ENCODE results near the gene RCAN2.

Gene RCAN2

DNA sequence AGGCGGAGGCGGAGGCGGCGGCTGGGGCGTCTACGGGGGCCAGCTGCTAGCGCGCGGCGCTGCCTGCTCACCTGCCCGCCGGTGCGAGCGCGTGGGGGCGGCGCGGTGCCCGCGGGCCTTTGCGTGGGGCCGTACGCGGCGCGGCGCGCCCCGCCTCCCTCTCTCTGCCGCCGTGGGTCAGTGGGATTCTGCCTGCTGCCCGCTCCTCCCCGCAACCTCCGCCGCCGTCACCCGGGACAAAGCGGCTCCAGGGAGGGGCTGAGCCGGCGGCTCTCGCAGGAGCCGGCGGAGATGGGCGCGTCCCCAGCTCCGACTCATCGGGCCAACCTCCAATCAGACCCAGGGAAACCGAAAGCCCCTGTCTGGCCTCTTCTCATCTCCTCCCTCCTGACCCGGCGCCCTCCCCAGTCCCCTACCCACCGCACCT lies at the start of gene RCAN2:
Gene RCAN2, minus strand, starts transcription at position 249 of the 427 bp plus-strand sequence.
- DNase-seq (ENCODE audit: low read depth in 2 of 2): no peak

DNA sequence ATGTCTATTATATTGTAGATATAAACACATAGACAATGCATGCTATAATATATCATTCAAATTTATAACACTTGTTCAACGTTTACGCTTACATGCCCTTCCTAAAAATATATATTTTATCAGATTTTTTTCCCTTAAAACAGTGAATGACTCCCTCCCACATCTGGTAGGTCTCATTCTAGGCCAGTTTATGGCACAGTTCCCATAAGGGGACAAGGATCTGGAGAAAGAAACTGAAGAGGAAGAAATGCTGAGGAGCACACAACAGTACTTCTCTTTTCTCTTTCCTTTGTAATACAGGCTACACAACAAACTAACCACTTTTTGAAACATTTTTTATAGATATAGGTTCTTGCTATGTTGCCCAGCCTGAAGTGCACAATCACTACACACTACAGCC lies 48.6 kb upstream of the RCAN2 start:
- no peak for DNase-seq (ENCODE audit: low read depth in 2 of 2)

DNA sequence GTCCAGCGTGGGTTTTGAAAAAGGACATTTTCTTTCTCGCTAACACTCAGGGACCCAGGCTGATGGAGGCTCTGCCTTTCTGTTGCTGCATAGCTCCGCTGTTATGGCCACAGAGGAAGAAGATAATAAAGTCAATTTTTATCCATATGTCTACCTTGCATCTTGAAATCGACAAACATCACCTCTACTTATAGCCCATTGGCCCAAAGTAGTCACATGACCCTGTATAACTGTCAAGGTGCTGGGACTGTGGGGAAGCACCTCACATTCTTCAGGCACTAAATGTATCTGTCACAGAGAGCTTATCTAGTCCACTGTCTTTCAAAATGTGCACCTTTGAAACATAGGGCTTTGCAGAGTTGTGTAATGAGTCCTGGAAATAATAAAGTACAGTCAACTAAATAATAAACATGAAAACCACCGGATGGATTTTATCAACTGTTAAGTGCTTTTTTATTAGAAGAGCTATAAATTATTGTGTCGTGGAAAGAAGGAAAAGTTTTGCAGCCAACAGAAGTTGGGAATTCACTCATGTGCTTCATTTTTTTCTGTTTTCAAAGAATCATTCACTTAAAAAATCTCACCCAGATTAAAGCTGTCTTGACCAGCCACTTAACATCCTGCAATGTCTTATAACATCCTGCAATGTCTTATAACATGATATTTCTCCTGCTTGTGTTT lies 47.7 kb upstream of the RCAN2 start:
- no peak for DNase-seq (ENCODE audit: low read depth in 2 of 2)

DNA sequence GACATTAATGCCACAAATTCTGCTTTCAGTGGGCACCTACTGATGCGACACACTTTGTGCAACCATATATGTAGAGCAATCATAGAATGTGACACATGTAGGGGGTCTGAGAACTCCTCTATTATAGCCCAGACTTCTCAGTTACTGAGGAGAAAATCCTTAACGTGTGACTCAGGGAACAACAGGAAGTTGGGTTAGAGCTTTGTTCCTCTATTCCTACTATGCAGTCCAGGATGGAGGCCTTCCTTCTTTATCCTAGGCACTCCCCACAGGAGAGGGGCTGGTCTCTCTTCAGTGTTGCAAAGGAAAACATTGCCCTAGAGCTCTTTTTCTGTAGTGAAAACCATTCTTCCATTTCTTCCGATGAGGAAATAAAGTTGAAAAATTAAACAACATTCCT lies 39.6 kb upstream of the RCAN2 start:
- DNase-seq (ENCODE audit: low read depth in 2 of 2): no peak

DNA sequence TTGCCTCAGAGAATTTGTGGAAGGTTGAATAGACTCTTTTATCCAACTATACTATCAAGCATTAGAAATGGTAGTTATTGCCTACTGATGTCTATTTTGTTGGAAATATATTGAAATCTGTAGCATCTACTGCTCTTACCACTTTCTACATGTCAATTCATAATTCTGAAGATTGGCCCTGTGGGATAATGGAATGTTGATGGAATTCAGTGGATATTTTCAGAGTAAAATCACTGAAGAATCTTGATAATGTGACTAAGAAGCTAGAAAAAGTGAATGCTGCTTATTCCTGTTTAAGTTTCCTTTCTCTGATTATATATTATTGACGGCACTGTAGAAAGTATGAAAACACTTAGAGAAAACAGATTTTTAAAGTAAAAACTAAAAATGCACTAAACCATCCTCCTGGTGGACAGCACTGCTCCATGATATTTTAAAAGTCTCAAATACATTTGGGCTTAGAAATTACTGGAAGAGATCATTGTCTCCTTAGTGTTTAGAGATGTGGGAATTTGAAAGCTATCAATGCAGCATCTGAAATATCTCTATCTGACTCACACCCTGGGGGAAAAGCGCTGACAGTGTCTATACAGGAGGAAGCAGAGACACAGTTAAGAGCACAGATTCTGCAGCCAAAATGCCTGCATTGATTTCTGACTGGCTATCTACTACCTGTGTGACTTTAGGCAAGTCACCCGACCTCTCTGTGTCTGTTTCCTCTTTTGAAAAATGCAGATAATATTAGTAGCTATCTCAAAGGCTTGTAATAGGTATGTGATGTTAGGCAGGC lies 37.9 kb upstream of the RCAN2 start:
- DNase-seq (ENCODE audit: low read depth in 2 of 2): no peak

DNA sequence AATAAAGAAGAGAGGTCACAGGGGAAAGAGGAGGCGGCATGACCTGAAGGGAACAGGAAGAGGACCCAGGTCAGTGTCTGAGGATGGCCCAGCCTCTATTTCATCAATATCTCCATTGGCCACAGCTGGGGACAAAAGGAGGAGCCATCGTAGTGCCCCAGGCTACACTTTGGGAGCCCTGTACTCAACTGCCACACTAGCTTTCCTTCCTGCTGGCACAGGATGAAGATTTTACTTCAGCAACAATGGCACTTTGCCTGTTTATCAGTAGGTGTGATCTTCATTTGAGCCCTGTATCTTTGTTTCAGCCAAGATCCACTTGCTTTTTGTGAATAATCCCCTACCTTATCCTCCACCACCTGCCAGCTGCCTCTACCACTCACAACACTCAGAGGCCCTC lies 35.4 kb upstream of the RCAN2 start:
- DNase-seq (ENCODE audit: low read depth in 2 of 2): no peak

DNA sequence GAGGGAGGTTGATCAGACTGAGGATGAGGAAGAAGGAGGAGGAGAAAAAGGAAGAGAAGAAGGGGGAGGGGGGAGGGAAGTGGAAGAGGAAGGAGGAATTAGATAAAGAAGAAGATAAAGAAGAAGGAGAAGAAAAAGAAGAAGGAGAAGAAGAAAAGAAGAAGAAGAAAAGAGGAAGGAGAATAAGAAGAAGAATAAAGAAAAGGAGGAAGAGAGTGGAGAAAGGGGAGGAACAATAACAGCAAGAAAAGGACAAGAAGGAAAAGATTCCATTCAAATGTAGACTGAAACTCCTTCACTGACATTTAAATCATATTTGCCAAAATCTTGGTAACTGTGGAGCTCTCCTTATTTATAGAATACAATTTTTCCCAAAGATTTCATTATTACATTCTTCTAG lies 34.3 kb upstream of the RCAN2 start:
- DNase-seq (ENCODE audit: low read depth in 2 of 2): no peak

DNA sequence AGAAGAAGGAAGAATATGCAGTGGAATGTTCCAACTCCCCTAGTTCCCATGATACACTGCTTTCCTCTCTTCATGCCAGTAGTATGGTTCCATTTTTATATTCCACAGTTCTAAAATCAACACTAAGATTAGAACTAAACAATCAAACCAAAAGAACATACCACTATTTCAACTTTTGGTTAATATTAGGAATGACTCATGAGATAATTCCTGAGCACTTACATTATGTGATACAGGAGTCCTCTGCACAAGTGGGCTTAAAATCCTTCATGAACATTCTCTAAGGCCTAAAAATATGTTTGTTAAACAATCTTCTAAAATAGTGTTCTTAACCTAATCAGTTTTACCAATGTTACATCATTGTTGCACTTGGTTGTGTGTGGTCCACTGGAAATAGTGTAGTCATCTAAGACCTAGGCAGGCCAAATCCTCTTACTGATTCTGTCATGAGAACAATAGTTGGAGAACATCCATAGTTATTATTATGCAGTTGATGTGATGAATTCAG lies 30.3 kb upstream of the RCAN2 start:
- no peak for DNase-seq (ENCODE audit: low read depth in 2 of 2)

DNA sequence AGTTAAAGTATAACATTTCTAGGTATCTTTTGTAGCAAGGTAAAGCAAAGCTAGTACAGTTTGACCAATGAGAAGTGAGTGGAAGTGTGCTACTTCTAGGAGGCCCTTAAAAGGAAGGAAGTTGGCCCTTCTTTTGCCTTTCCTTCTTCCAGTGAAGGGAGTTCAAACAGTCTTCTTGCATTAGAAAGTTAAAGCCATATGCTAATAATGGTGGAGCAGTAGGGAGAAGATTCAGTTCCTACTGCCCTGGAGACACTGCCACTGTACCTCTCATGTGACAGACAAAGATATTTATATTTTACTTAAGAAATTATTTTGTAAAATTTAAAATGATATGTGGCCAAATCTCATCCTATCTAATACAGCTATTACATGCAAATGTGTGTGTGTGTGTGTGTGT lies 26.0 kb upstream of the RCAN2 start:
- DNase-seq (ENCODE audit: low read depth in 2 of 2): no peak

DNA sequence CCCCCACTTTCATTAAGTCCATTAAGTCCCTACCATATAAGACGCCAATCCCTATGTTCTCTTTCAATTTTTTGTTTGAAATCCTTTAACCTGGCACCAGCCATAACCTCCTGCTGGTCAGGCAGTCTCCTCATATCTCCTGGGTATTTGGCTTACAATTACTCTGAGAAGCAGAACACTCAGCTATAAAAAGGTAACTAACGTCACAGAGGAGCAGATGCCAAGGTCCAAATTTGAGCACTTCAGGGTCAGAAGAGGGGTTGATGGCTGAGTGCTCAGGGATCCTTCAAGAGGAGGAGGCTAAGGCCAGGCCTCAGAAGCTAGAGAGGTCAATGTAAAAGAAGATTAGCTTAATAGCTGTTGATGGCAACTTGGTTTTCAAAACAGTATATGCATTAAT lies 22.3 kb upstream of the RCAN2 start:
- no peak for DNase-seq (ENCODE audit: low read depth in 2 of 2)

DNA sequence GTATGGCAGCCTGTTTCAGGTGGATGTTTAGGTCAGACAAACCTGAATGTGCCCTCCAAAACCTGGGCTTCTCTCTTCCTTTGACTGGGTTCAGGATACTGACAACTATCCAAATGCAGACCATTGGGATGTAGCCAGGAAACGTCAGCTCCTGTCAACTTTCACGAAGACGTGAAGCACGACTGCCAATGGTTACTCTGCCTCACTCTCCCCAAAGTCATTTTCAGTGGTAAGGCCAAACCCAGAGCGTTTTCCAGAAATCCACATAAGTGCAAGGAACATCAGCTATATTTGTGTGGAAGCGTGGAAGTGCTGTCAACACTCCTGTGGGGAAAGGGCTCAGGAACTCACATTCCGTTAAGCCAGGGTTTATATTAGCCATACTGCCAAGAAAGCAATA lies 20.1 kb upstream of the RCAN2 start:
- DNase-seq (ENCODE audit: low read depth in 2 of 2): no peak

DNA sequence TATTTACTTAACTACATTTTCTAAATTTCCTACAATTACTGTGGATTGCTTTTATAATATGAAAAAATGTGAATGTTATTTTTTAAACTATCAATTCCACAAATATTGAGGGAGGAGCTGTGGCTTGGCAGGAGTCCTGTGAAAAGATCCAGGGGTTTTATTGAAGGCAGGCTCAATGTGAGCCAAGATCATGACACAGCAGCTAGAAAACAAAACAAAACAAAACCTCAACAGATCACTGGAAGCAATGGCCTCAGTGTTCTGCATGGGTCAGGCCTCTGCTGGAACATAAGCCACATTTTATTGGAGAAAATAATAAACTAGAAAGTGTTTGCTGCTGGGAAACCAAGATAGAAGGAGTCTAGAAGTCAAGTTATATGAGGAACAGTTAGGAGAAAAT lies 19.4 kb upstream of the RCAN2 start:
- DNase-seq (ENCODE audit: low read depth in 2 of 2): no peak

DNA sequence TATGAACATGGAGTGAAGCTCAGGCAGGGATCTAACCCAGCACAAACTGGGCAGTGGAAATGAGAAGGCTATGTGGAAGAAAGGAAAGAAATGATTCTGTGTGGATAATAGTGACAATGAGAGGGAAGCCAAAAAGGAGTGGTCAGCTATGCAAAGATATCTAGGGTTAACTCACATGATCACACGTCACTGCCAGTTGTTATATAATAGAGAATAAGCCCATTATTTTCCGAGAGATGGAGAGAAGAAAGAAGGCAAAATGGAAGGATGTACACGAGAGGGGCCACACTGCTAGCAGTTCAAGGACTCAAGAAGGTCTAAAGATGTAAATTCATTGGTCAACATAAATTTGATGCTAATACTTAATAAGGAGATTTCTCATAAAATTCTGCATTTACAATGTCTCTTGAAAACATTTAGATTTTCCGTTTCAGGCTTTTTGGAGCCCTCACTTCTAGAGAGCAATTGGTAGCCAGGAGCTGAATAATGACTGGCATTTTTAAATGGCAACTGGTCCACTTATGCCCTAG lies 18.8 kb upstream of the RCAN2 start:
- DNase-seq (ENCODE audit: low read depth in 2 of 2): no peak

DNA sequence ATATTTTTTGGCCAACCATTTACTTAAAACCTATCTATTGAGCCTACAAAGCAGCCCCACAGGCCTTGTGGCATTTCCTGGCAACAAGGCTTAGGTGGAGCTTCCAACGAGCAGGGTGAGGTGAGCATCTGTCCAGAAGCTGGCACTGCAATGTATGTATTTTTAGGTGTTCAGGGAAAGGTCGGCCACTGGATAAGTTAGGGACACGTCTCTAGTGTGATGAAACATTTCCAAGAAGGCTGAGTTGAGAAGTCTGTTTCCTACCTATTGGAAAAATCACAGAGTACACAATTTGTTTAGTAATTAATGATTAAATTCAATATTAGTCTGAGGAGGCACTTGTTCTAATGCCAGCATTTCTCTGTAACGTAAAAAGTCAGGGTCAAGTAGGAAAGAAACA lies 17.8 kb upstream of the RCAN2 start:
- DNase-seq (ENCODE audit: low read depth in 2 of 2): no peak

DNA sequence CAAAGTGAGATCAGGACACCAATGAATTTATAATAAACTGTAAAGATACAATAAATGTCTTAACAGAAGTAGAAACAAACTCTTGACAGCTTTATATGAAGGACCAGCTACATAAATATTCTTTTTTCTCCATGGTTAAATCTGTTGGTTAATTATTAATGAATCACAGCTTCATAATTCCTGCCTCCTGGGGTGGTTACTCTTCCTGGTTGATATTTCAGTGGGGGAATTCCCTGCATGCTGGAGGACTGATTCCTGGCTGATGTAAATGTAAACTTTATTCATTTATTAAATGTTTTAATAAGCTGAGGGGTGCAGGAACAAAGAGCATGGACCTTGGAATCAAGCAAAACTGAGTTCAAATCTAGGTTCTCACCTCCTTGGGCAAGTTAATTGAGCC lies 16.2 kb upstream of the RCAN2 start:
- DNase-seq (ENCODE audit: low read depth in 2 of 2): no peak

DNA sequence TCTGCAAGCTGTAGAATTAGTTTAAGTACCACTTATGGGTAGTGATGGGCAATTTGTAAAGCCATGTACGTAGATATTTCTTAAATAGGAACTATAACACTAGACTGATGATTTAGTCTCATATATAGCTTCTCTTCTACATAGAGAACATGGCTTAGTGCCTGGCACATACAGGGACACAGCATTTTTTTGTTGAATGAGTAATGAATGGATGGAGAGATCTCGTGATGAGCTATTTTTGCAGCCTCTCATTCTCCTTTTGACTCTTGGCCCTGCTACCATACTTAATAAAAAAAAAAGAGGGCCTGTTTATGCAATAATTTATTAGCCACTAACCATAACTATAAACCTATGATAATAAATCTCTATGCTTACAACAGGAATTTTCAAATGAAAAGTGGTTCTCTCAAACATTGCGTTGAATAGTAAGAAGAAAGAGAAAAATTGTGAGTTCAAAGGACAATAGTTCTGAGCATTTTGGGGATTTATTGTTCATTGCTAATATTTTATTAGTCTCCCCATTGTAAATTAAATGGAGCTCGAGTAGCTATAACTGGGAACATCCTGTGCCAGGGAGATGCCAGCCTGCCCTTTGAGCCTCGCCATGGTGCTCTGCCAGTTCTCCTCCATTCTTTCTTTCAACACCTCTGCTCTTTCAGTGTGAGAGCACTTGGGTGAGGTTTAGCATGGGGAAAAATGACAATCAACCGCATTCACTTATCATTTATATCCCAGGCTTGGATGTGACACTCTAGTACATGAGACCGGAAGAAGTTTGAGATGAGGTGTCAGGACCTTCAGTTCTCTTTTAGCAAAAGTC lies 14.7 kb upstream of the RCAN2 start:
- no peak for DNase-seq (ENCODE audit: low read depth in 2 of 2)

DNA sequence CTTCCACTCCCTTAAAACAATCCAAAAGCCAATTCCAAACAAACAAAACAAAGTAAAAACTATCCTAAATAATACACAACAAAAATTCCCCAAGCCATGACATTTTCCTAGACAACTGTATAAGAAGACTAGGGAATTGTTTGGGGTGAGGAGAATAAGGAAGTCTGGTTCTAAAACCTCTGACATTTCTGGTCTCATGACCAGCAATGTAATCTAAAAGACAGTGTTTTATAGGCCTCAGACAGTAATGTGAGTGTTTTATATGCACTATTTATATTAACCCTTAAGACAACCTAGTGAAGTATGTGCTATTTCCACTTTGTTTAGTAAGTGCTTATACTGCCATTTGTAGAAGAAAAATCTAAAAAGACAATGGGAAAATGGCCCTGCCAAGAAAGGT lies 13.0 kb upstream of the RCAN2 start:
- no peak for DNase-seq (ENCODE audit: low read depth in 2 of 2)

DNA sequence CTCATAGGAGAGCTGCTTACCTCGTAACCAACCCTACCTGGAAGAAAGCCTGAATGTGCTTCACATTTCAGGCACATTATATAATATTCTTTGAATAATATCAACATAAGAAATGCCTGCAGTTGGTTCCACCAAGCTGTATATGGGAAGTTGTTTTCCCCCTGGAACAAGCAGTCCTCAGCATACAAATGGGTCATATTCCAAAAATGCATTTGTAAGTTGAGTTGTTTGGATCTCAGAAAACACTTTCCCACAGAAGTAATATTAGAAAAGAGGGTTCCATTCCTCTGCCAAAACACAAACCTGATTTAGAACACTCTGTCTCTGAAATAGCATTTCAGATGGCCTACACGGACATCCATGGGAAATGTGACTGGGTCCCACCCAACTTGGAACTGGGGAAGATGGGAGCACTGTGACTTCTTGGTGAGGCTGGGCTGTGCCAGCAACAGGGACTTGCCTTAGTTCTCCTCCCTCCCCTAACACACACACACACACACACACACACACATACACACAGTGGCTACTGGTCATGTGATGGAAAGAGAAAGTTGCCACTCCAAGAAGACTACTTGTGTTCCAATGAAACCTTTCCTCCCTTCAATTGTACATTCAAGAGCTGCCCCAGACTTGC lies 11.4 kb upstream of the RCAN2 start:
- DNase-seq (ENCODE audit: low read depth in 2 of 2): no peak

DNA sequence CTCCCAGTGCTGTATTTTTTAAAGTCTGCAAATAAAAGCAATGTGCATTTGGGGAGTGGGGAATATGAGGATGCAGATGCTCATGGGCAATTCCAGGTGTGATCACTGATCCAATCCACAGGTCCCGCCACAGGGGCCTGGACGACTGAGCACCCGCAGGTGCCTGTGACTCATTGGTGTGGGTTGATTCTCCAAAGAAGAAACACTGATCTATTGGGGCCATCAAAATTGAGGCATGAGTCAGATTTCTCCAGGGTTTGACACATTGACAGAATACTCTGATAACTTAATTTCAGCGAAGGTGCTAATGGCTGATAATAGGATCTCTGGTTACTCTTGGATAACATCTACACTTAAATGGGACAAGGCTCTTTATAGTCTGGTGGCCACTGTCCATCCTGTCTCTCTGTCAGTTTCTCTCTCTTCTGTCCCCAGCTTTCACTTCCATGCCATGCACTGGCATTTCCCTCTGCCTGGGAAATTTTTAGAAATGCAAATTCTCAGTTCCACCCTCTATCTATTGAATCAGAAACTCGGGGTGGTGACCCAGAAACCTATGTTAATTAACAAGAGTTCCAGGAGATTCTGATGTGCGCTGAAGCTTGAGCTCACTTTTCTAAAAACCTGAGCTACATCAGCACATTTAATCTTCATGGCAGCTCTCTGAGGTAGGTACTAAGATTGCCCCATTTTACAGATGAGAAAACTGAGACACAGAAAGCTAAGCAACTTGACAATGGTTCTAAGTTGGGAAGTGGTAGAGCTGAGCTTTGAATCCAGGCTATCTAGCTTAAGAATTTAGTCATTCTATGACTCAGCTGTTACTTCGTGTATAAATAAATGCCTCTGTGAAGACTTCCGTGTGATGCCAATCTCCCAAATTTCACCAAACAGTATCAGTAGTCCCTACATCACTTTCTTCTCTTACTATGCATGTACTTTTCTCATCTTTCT lies 10.2 kb upstream of the RCAN2 start:
- DNase-seq (ENCODE audit: low read depth in 2 of 2): no peak

DNA sequence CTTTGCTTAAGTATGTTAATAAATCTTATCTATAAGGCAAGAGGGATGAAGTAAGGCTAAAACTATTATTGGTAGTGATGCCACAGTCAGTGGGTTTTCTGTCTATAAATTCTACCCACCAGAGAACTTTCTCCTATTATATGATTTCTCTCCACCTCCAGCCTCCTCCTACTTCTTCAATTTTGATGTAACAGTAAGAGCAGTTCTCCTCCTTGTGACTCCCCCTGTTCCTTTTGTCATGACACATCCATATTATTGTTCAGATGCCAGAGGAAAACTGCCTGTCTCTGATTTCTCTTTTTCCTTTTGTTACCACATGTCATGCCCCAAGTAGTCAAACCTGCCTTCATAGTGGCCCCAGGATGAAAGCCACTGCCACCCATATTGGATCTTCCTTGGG lies 9.1 kb upstream of the RCAN2 start:
- no peak for DNase-seq (ENCODE audit: low read depth in 2 of 2)
